Myometrial cell (primary cell): ENCODE results near the gene ESCO1. TPM values are rescaled to one million over a fixed set of nuclear protein-coding genes. Genes with fewer than 3 reads are reported as not detected.

ENCODE experiments used
- total RNA-seq: library from RNA; depleted of rRNA; stranded (reverse); fragments of >200 nt; gene quantifications from 2 replicates; pipeline ENCODE4 v1.2.3, GENCODE V29; 2015

Gene ESCO1
- 11.0 and 12.9 TPM in 2 replicates for total RNA-seq

GRCh38 chr18:21600526-21601410, at the start of gene ESCO1:
ESCO1 (minus strand) TSS chr18:21600704; CDS start chr18:21574843, 25,861 bp downstream.

GRCh38 chr18:21612125-21613039, 11.9 kb upstream of the ESCO1 start, which contains the start of gene SNRPD1:
SNRPD1 (plus strand) TSS chr18:21612314; CDS start chr18:21612430, 116 bp downstream.

Other genes with a start within 250 kb of the ESCO1 start
- gene SNRPD1, start 11.6 kb upstream of the ESCO1 start, total RNA-seq = 9.4 and 11.0 TPM in 2 replicates
- 3.7 and 11.0 TPM in 2 replicates for gene ABHD3, start 104.1 kb upstream of the ESCO1 start, total RNA-seq
- 17.6 and 26.4 TPM in 2 replicates for gene MIB1, start 140.1 kb upstream of the ESCO1 start, total RNA-seq